GM19468 (cell line): ENCODE data around the gene LNX2.

ENCODE experiments used
- ATAC-seq: cut with Tn5 transposase; IDR thresholded peaks from one replicate; pipeline ENCODE4 v1.9.1; 2021; ENCODE audit warnings: mild to moderate bottlenecking, moderate library complexity, moderate number of reproducible peaks; ENCODE audit not compliant: unreplicated experiment; ENCODE audit errors: extremely low read depth

LNX2 gene

DNA sequence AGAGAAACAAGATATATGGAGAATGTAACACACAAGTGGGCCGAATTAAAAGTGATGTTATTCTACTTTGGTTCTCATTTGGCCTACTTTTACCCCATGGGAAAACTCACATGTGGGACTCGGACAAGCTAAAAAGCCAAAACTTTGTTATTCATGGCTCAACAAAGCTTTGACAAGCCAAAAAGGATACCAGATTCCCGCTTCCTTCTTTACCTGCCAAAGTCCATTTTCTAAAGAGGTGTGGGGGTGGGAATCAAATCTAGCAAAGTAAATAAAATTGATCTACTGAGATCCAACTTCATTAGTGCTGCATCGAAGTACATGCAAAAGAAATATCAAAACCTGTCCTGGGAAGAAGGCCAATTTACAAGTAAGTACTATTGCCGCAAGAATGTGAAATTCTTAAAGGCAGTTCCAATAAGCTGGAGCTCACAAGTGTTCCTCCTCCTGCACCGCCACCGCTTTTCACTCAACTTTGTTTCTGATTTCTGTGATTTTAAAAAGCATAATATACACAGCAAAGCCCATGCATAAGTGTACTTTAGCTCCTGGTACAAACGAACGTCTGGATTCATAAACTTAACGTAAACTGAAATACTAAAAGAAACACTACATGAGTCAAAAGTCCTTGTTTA lies 1.1 kb downstream of the LNX2 start:
- ATAC-seq, result no peak

DNA sequence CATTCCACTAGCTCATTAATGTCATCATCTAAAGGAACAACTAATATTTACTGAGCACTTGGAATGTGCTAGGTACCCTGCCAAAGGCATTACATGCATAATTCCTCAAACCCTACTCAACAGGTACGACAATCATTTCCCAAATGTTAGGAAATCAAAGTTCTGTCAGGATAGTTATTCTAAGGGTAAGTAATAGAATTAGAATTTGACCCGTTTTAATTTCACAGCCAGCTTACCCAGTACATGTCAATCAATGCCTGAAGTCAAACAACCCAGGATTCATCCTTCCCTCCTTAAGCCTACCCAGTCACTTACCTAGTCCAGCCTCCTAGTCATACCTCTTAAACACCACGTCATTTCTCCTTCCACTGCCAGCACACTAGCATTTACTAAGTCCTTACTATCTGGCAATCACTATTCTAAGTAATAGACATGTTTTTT lies 2.4 kb downstream of the LNX2 start:
- no peak for ATAC-seq

DNA sequence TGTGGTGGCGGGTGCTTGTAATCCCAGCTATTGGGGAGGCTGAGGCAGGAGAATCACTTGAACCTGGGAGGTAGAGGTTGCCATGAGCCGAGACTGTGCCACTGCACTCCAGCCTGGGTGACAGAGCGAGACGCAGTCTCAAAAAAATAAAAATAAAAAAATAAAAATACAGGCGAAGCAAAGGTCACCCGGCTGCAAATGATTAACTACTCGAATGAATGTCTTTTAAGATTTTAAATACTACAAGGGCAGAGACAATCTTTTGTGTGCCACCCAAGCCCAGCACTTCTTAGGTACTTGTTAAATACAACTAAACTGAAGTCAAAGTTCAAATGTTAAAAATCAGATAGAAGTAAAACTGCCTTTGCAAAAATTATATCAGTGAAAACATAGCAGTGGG lies 6.7 kb downstream of the LNX2 start:
- no peak for ATAC-seq

DNA sequence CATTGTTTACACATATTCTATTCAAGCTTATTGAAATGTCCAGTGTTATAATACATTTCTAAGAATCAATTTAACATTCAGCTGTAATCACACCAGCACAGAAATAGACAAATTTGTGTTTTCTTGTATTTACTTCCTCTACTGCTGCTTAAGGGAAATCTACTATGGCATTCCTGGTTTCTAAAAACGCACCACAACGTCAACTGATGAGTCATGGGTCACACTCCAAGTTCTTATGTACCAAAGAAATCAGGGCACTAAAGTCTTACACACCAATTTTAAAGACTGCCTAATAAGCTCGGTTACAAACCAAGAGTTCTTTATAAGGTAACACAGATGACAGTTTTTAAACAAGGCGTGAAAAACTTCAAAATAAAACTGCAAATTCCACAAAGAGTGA lies 13.2 kb downstream of the LNX2 start:
- no peak for ATAC-seq

DNA sequence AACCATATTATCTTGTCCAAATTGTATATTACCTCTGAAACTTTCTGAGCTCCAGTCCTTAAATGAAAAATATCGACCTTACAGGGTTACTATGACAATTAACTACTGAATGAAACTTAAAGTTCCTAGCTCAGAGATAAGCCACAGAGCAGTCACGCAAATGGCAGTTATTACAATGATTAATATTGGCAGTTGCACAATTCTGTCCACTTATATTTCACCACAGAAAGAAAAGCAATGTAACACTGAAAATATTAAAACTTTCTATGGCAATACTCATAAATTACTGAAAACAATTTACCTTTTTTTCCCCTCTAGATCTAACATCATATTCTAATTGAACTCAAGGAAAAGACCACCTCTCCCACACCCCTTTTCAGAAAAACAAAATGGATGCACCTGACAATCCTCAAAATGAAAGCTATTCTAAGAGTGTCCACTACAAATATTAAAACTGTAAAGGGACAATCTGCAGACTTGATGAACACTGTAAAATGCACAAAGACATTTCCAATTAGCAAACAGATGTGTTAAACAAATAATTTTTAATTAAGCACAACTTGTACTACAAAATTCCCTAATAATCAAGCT lies 14.6 kb downstream of the LNX2 start:
- ATAC-seq, result no peak

DNA sequence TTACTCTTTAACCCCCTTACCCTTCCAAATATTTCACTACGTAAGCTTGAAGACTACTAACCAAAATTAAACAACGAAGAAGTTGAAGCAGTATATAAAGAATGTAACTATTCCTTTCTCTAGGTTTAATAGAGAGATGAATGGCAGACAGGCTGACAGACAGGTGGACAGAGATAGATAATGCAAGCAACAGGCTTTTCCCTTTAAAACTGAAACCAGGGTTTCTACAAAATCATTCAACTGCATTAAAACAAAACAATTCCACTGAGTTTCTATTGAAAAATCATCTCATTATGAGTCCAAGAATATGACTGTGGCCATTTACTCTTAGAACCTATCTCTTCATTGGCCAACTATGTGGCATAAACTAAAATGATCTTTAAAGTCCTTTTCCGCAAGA lies 15.2 kb downstream of the LNX2 start:
- no peak for ATAC-seq

DNA sequence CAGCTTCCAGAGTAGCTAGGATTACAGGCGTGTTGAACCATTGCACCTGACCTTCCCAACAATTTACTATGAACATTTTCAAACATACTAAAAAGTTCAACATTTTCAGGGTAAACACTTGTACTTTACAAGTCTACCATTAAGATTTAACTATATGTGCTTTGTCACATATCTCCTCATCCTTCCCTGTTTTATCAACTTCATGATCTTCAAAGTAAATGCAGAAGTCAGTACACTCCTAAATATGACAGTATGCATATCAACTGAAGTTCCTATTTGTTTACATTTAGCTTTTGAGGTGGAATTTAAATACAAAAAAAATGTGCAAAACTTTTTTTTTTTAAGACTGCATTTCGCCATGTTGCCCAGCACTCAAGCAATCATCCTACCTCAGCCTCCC lies 18.5 kb downstream of the LNX2 start:
- no peak for ATAC-seq

DNA sequence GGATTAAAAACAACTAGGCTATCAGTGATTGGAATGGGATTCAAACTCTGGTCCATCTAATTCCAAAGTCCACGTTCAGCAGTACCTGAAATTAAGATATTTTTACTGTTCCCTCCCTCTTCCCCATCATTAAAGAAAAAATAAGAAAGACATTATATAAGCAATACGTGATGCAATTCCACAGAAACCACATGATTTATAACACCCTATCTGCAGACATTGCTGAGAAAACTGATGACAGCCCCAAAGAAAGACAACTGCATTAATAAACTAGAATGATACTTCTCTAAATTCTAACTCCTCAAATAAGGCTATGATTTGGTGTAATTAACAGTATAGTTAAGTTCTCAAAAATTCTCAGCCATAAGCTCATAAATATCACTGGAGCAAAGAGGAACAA lies 19.1 kb downstream of the LNX2 start:
- no peak for ATAC-seq

DNA sequence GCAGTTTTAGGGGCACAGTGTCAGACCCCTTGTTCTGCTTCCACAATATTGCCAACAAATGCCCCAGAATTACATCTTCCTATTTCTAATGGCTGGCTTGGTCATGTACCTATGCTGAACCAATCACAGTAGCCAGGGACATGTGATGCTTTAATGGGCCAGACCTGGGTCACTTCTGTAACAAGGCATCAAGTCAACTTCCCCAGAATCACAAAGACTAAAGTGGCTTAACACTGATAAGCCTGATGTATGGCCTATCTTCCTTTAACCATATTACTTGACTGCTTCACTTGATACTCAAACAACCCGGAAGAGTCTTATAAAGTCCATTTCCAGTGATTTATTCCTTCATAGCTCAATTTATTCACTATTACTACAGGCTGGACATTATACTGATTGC lies 19.6 kb downstream of the LNX2 start:
- ATAC-seq, result no peak

DNA sequence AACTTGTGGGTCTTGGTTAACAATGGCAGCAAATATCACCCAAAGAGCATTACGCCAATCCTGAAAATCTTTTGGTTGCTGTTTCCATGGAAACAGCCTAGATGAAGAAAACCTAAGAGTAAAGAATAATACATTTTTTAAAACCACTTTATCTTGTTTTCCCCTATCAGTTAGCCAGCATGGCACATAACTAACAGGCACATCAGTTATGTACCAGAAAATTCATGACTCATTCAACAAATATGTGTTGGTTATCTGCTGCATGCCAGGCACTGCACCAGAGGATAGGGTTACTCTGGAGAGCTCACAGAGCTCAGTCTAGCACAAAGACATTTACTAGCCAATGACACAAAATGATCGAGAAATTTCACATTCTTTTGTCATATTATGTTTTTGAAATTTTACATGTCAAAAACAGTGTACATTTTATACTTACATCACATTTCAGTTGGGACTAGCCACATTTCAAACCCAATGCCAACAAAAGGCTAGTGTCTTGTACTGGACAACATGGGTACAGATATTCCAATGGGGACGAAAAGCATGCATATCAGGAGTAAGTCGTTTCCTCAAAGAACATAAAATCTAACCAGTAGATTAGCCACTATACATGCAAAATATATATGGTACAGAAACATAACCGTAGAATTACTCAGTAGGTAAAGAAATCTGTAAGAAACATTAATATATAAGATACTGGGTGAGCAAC lies 20.3 kb downstream of the LNX2 start:
- no peak for ATAC-seq

DNA sequence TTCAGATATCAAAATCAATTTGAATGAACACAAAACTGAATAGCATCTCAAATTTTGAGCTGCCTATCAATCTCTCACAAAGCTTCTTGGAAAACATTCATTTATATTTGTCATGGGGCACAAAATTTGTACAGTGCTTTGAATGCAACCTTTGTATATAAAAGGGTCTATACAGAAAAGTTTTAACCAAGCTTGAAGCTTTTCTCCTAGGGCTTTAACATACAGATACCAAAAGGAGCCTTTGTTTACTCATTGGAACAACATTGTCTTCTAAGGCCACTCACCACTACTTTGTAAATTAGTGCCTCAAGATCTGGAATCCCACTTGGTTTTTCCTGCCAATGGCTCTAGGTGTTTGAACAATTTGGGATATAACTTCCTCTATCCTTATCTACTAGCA lies 21.2 kb downstream of the LNX2 start:
- ATAC-seq, result no peak

DNA sequence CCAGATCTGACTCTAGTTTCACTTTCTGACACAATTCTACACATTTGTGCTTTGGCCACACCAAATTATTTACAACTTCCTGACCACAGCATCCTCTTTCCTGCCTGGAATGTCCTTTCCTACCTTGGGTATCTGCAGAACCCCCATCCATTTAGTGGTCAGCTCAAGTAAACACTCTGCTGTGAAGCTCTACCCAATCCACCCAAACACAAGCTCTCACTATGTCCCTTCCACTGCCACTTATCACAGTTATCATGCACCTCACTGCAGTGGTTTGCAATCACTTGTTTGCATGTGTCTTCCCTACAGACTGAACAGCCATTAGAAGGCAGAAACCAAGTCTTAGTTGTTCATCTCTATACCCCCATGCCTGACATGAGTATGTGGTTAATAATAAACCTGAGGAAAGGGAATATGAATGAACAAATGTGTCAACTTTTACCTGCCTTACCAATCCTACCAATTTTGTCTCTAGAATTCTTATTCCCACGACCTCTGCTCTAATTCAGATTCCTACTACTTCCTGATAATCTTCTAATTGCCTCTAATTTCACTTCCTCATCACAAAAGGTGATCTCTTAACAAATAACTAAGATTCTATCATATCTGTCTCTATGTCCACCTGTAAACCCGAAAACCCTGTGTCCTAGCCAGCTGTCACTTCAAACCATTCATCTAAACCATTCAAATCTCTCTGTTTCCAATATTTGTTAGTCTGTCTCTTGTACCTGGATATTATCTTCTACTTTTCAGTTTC lies 25.1 kb downstream of the LNX2 start:
- ATAC-seq, result no peak

DNA sequence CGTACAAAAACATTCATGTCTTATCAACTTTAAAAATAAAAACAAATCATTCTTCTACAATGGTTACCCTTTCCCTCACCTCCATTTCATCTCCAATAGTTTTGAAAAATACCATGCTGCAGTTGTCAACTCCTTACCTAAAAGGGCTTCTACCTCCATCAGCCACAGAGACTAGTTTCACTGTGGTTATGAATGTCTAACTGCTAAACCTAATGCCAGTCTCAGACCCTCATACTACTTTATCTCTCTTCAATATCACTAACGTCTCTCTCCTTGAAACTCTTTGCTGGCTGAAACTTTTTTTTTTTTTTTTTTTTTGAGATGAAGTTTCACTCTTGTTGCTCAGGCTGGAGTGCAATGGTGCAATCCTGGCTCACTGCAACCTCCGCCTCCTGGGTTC lies 27.1 kb downstream of the LNX2 start:
- ATAC-seq, result no peak

DNA sequence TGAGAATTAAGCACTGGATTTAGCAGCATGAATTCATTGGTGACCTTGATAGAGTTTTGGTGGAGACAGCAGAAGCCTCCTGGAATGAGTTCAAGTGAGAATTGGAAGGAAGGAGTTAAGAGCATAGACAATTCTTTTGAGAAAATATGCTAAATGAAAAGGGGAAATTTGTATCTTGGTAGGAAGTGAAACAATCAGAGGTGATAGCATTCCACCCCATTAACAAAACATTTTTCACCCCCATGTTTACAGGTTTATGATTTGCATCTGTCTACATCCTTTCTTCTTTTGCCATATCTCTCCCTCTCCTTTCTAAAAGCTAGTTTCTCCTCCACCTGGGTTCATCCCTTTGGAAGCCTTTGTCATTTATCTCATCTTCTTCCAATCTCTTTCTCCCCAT lies 27.5 kb downstream of the LNX2 start:
- no peak for ATAC-seq

DNA sequence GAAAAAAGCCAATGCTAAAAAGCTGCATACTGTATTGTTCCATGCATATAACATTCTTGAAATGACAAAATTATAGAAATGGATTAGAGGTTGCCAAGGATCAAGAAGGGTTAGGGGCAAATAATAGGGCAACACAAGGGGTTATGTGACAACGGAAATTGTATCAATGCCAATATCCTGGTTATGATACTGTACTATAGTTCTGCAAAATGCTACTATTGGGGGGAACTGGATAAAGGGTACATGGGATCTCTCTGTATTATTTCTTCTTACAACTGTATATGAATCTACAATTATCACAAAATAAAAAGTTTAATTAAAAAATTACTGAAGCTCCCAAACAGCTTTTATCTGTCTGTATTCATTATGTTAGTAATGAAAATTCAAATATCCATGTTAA lies 31.9 kb downstream of the LNX2 start:
- ATAC-seq, result no peak

DNA sequence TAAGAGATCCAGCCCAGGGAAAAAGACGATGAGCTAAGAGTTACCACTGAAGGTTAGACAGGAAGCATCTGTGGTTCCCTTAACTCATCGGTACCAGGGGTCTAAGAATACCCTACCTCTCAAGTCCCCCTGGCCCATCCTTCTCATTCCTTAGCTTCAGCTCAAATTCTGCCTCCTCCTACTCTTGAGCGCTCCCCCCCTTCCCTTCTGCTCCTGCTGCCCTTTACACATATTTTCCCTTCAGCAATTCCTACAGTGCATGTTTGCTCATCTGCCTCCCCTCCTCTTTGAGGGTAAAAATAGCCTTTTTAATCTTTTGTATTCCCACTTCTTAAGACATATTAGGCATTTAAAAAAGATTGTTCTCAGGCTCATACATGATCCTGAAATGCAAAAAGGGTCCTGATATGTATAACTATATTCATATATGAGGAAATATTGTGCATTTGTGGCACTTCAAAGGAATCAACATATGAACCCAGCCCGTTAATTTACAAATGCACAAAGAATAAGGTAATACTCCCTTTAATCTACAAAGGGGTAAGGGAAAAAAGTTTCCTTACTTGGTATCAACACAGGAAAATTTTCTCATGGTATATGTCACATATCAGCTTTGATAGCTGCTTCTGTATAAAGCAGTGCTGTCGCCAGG lies 33.1 kb downstream of the LNX2 start:
- no peak for ATAC-seq

DNA sequence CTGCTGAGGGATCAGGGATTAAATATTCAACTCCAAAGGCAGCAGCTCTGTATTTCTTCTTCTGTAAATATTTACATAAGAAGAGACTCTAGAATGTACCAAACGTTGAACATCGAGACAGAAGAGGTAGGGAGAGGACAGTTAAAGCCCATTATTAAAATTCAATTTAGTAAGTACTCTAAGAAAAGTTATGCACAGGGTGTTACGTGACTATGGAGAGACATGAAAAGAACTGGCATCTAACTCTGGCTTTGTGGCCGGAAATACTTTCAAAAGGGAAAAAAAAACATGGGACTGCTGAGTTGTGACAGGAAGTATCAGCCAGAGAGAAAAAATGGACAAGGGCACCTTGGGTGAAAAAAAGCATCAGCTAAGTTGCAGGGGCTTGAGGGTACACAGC lies 36.7 kb downstream of the LNX2 start:
- no peak for ATAC-seq

DNA sequence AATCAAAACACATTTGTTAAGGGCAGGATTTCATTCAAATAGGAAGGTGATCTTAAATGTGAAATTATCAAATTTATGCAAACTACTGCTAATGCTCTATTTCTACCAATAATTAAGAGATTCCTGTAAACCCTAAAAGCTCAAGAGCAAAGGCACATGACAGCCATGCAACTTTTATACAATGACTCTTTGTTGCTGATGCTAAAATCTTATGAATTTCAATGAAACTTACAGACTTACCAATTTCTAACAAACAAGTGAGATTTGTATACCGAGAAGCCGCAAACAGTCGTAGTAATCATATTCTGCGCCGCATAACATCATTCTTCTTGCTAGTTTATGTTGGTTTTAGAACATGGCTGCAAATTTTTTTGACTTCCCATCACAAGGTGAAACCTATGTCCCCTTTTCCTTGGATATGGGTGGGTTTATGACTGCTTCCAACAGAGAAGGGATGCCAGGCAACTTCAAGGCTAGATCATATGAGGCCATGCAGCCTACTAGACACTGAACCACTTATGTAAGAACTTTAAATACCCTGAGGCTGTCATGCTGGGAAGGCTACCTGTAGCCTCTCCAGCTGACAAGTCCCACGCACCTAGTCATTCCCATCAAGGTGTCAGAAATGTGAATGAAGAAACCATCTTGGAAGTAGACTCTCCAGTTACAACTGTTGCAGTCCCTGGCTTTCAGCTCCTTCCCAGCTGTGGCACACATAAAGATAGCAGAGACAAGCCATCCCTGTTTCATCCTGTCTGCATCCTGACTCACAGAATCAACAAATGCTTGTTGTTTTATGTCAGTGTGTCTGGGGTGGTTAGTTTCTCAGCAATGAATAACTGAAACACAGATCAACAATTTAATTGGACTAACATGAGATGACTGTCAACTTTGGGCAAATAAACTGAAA lies 42.0 kb downstream of the LNX2 start:
- no peak for ATAC-seq

DNA sequence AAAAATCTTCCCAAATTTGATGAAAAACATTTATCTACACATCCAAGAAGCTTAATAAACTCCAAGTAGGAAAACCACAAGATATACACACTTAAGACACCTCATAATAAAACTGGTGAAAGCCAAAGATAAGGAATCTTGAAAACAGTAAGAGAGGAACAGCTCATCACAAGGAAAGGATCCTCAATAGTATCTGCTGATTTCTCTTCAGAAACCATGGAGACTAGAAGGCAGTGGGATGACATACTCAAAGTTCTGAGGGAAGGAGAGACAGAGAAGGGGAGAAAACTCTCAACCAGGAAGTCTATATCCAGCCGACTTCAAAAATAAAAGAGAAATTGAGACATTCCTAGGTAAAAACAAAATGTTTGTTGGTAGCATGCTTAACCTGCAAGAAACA lies 45.7 kb downstream of the LNX2 start:
- ATAC-seq, result no peak

DNA sequence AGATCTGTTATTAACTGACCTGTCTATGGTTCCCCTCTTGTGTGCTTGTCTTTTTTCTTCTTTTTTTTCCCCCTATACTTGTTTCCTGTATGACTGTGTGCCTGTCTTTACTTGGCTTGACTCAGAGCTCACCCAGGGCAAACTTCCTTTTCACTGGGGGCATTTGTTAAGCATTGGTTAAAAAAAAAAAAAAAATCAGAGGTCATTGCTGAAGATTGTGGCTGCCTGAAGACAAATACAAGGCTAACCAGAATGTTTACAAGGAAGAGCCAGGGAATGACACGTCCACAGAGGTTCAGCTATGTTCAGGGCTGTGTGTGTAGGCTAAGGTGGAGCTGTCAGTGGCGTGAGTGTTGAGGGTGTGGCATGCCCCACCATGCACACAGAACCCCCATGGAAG lies 47.1 kb downstream of the LNX2 start:
- ATAC-seq, result no peak
